Stimulated activated CD4-positive, alpha-beta T cell treated with anti-CD3 and anti-CD28 coated beads, Interleukin-12 subunit alpha, Interleukin-12 subunit beta, amount 100 ng/mL, for 24 hours (primary cell): Measurements from ENCODE around the gene A2ML1.
"Not testable (repeated sequence)": the region's sequence is repeated elsewhere in the genome, so short reads cannot be mapped to it uniquely, and the experiment has no call there.

ENCODE experiments used
- DNase-seq, 2 experiments: peaks; one replicate each; pipeline ENCODE4 v3.0.0-alpha.2; 2020; ENCODE audit warnings: low read depth in 2 of 2

The A2ML1 gene

GRCh38 chr12:8817856-8818255 lies 4.6 kb upstream of the A2ML1 start:
- DNase-seq: no peak

DNA sequence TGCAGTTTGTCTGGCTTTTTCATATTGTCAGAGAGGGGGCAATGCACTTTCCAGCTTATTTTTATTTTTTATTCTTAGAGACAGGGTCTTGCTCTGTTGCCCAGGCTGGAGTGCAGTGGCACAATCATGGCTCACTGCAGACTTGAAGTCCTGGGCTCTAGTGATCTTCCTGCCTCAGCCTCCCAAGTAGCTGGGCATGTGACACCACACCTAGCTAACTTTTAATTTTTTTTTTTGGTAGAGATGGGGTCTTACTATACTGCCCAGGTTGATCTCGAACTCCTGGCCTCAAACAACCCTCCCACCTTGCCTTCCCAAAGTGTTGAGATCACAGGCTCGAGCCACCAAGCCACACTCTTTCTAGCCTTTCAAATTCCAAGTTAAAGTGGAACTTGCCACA lies 3.9 kb upstream of the A2ML1 start:
- DNase-seq: no peak

DNA sequence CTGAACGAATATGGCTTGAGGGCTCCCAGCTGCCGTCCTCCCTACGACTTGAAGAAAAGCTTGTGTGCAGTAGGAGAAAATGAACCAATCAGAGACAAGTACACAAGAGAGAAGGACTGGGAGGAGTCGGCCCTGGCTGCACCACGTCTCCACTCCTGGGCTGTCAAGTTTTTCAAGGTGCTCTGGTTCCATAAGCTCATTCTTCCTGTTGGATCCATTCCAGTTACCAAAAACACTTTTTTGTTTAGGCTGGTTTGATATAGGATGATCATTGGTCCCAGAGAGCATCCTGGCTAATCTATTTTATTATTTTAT lies 2.8 kb upstream of the A2ML1 start:
- DNase-seq: no peak

- not testable (repeated sequence) for DNase-seq
These were observed 1.6 kb upstream of the A2ML1 start for GRCh38 chr12:8820676-8821407.

GRCh38 chr12:8821591-8821990 lies 830 bp upstream of the A2ML1 start:
- no peak for DNase-seq

- DNase-seq: no peak
These were observed 1.3 kb downstream of the A2ML1 start for GRCh38 chr12:8823565-8824300.

DNA sequence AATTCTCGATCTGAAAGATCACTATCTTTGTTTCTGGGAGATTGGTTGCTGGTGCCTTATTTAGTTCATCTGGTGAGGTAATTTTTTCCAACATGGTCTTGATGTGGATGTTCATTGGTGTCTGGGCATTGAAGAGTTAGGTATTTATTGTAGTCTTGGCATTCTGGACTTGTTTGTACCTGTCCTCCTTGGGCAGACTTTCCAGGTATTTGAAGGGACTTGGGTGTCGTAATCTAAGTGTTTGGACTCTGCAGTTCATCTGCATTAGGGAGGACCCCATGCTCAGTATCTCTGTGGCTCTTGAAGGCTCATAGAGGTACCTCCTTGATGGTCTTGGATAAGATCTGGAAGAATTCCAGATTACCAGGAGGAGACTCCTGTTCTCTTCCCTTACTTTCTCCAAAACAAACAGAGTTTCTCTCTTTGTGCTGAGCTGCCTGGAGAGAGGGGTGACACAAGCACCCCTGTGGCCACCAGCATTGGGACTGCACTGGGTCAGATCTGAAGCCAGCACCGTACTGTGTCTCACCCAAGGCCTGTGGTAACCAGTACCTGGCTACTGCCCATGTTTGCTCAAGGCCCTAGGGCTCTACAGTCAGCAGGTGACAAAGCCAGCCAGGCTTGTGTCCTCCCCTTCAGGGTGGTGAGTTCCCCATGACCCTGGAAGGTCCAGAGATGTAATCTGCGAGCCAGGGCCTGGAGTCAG lies 5.3 kb downstream of the A2ML1 start:
- DNase-seq: no peak

DNA sequence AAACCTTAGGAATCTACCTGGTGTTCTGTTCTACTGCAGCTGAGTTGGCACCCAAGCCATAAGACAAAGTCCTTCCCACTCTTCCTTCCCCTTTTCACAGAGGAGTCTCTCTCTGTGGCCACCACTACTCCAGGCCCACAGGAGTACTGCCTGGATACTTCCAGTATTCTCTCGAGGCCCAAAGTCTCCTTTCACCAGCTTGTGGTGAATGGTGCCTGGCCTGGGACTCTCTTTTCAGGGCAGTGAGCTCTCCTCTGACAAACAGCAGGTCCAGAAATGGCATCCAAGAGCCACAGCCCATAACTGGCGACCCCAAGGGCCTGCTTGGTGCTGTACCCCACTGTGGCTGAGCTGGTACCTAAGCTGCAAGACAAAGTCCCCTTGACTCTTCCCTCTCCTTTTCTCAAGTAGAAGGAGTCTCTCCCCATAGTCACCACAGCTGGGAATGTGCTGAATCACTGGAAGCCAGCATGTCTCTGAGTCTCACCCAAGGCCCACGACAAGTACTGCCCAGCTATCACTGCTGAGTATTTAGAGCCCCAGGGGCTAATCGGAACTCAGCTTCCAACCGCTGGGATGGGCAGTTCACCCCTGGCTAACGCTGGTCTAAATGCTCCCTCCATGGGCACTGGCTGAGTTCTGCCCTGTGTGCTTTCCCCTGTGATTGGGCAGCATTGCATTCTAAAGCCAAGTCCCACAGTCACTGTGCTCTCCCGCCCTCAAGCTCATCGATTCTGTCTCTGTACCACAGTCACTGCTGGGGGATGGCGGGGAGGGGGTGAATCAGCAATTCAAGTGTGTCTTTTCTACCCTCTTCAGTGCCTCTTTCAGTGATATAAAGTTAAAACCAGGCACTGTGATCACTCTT lies 6.1 kb downstream of the A2ML1 start:
- no peak for DNase-seq

- no peak for DNase-seq
These were observed 6.7 kb downstream of the A2ML1 start for GRCh38 chr12:8829125-8829518.

DNA sequence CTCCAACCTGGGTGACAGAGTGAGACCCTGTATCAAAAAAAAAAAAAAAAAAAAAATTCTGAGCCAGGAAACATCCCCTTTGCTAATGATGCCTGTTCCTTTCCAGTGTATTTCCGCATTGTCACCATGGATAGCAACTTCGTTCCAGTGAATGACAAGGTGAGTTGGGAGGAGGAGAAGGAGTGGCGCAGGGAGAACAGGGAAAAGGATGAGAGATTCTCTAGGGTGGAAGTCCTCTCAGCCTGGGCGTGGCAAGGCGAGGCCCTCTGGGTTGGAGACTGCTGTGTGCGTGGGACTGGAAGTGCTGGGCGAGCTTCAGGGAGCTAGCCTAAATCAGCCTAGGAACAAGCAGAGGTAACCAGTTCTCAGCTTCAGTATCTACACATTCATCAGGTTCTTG lies 7.2 kb downstream of the A2ML1 start:
- DNase-seq: no peak

DNA sequence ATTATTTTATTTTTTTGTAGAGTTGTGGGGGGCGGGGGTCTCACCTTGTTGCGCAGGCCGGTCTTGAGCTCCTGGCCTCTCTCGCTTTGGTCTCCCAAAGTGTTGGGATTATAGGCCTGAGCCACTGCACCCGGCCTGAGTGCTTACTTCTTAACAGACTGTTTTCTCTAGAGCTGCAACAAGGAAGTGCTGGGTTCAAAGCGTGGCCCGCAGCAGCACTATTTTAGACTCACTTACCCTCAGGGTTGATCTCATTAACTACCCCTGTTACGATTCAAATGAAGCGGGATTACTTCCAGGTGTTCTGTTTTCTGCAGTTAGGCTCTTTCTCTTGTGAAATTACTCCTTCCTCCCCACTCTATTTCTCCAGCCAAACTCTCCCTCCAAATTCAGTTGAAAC lies 8.7 kb downstream of the A2ML1 start:
- no peak for DNase-seq

DNA sequence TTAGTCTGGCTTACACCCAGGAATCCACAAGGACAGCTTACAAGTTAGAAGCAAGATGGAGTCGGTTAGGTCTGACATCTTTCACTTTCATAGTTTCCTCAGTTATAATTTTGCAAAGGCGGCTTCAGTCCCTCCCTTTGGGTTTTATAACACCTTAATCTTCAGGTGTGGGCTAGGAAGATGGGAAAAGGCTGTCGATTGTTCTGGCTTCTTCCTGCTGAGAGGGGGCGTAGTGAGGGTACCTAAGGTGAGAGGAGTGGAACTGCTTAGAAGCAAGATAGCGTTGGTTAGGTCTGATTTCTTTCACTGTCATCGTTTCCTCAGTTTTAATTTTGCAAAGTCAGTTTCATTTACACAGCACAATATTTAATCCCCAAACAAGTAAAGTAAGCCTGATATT lies 10.1 kb downstream of the A2ML1 start:
- no peak for DNase-seq

DNA sequence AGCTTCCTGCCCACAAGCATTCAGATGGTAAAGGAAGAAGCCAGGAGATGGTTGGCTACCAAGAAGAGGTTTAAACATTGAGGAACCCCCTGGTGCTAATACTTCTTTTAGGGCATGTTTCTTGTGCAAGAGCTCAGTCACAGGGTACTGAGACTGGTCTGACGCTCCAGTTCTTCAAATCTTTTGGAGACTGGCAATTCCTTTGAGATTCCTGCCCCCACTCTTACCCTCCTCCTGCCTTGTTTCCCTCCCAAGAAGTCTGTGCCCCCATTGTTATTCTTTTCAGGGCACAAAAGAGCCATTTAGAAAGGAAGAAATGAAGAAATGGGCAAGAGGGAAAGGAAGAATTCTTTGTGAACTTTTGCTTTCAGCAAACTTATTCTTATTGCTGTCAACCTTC lies 11.8 kb downstream of the A2ML1 start:
- no peak for DNase-seq

GRCh38 chr12:8837291-8837690 lies 14.9 kb downstream of the A2ML1 start:
- no peak for DNase-seq

GRCh38 chr12:8840321-8840720 lies 17.9 kb downstream of the A2ML1 start:
- DNase-seq: no peak

DNA sequence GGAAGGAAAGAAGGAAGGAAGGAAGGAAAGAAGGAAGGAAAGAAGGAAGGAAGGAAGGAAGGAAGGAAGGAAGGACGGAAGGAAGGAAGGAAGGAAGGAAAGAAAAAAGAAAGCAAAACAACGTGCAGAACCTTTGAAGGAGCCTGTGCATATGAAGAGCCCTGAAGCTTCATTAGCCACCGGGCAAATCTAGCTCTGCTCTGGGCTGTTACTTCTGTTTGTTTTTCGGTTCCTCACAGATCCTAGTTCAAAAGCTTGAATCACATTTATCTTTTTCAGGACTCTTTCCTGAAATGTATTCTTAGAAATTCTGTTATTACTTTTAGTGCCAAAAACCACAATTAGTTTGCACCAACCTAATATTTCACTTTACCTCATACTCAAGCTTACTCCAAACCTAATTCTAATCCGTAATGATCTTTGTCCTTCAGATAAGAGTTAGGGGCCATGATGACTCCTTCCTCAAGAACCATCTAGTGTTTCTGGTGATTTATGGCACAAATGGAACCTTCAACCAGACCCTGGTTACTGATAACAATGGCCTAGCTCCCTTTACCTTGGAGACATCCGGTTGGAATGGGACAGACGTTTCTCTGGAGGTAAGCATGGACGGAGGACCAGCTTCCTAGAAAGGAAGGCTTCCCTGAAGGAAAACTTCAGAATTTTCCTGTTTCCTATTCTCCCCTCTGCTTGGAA lies 18.7 kb downstream of the A2ML1 start:
- DNase-seq: no peak

DNA sequence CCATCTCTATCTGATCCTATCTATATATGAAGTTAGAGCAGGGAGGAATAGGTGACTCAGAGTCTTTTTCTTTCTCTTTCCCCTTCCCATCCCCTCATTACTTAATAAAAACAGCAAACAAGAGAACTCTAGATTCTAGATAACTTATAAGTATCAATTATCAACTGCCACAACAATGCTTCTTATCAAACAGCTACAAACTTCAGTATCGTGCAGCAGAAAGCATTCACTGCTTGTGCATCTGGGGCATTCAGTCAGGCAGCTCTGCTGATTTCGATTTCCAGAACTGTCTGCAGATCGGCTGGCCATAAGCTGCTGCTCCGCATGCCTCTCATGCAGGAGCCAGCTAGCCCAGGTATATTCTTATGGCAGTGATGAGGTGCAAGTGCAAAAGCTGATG lies 19.4 kb downstream of the A2ML1 start:
- DNase-seq: no peak

GRCh38 chr12:8844665-8845064 lies 22.2 kb downstream of the A2ML1 start:
- no peak for DNase-seq

- no peak for DNase-seq
These were observed 23.9 kb downstream of the A2ML1 start for GRCh38 chr12:8846305-8846704.

GRCh38 chr12:8847435-8847834 lies 25.0 kb downstream of the A2ML1 start:
- DNase-seq: no peak

GRCh38 chr12:8849876-8850275 lies 27.5 kb downstream of the A2ML1 start:
- DNase-seq: no peak

GRCh38 chr12:8852119-8852518 lies 29.7 kb downstream of the A2ML1 start:
- no peak for DNase-seq
